ENCODE measurements around the gene IL1RAPL1.
"Not testable (repeated sequence)": the region's sequence is repeated elsewhere in the genome, so short reads cannot be mapped to it uniquely, and the experiment has no call there.

Gene IL1RAPL1

GRCh38 chrX:28638775-28639174 is 51.5 kb downstream of the IL1RAPL1 start:
- DNase-seq: no peak

DNA sequence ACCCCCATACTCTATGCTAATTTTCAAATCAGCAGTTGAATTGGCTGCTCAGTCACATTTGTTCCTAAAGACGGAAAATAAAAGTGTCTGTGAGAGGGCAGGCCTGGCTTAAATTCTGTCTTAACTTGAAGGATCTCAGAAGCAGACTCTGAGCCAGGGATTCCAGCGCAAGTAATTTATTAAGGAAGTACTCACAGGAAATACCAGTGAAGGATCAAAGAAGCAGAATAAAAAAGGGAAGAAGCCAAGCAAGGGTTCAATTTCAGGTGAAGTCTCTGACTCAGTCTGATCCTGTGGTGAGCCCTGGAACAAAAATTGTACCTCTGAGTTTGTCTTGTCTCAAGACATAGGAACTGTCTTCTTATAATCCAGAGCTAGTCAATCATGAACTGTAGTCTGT is 52.2 kb downstream of the IL1RAPL1 start:
- DNase-seq: no peak

DNA sequence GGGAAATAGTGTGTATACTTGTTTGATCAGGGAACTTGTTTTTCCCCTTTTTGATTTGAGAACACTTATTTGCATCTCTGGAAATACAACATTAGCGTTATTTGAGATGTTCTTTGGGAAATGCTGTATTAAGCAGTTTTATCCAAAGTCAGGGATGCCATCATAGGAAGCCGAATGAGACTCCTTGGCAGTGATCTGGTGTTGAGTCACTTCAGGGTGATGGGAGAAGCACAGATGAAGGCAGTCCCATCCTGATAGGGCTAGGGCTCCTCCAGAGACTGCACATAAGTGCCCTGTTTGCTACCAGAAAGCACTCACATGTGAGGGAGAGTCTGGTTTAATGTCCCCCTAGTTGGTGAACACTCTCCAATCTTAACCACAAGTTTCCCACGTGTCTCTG is 62.3 kb downstream of the IL1RAPL1 start:
- DNase-seq: no peak

GRCh38 chrX:28651186-28651585 is 63.9 kb downstream of the IL1RAPL1 start:
- DNase-seq: no peak

- DNase-seq: no peak
These were observed 72.0 kb downstream of the IL1RAPL1 start for GRCh38 chrX:28659269-28659668.

DNA sequence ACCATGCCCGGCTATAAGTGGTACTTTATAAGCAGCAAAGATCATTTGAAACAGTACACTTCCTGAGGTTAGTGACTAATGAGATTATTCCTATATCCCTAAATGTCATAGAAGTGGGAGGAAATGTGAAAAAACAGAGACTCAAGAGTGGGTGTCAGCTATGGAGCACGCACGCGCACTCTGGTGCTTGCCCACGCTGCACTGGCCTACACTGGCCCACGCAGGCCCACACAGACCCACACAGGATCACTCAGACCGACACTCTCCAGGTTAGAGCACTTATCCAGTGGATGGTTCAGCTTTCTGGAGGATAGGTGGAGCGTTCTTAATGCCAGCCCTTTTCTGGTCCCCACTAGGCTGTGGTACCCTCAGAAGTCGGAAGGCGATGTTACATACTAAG is 78.5 kb downstream of the IL1RAPL1 start:
- no peak for DNase-seq

DNA sequence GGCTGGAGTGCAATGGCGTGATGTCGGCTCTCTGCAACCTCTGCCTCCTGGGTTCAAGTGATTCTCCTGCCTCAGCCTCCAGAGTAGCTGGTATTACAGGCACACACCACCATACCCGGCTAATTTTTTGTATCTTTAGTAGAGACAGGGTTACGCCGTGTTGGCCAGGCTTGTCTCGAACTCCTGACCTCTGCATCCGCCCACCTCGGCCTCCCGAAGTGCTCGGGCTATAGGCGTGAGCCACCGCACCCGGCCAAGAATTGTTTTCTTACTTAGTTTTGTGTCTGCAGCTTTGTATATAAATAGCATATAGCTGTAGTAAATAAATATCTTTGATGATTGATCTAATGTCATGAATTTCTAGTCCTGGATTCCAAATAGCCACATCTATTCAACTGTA is 81.1 kb downstream of the IL1RAPL1 start:
- DNase-seq: no peak

DNA sequence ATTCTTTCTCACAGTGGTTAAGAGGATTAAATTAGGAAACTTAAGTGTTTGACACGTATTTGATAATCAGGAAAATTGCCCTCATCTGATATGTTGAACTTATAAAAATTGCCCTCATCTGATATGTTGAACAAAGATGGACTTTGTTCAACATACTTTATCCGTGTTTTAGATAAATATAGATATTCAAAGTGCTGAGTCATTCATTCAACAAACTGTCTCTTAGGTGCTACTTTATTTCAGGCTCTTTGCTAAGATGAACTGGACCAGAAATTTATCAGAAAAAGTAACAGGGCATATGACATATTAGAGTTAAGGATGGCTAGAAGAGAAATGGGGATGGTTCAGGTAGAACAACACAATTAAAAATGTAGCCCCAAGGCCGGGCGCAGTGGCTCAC is 81.7 kb downstream of the IL1RAPL1 start:
- DNase-seq: no peak

GRCh38 chrX:28670074-28670473 is 82.8 kb downstream of the IL1RAPL1 start:
- no peak for DNase-seq

DNA sequence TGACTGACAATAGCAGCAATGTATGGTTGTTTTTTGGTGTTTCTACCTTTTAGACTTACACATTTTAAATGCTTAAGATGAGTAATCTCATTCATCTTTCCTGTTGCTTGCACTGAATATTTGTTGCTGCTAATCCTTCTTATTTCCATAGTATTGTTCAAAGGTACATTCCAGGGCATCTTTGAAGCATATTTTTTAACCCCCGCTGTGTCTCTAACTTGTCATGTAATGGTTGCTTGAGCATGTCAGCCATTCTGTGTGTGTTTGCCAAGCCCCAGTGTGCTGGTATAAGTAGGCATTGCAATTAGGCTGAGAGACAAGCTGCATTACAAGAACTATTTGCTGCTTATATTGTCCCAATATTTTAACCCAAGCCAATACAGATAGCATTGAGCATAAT is 87.9 kb downstream of the IL1RAPL1 start:
- no peak for DNase-seq

DNA sequence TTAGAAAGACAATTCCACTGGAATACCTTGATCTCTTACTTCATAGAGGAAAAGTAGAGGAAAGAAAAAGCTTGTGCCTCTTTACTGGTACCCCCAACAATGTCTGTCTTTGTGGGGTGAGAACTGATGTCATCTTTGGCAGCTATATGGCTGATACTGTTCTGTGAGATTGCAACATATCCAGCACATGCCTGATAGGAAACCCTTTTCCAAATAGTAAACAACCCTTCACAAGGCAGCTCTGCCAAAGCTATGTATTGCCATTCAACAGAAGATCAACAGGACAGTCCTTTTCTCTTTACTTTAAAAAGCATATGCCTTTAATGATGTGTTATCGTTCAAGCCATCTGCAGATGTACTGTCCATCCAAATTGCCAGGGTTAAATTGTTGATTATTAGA is 105.9 kb downstream of the IL1RAPL1 start:
- no peak for DNase-seq

DNA sequence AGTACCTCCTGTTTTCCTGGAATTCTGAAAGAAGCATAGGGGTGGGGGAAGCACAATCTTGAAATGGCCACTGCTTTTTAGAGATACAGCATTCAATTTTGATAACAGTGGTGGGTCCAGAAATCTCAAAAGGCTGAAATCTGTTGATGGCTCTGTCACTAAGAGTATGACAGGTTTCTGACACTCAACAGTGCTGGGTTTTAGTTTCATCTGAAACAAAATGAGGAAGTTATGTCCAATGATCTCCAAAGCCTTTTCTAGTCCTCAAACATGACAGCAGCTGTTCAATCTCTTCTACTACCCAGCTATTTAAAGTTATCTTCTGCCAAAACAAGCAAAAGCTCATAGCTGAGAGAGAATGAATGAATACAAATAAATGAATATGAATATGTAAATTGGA is 110.5 kb downstream of the IL1RAPL1 start:
- no peak for DNase-seq

GRCh38 chrX:28701222-28701621 is 114.0 kb downstream of the IL1RAPL1 start:
- no peak for DNase-seq

- DNase-seq: no peak
These were observed 119.7 kb downstream of the IL1RAPL1 start for GRCh38 chrX:28706964-28707363.

GRCh38 chrX:28709421-28709820 is 122.2 kb downstream of the IL1RAPL1 start:
- DNase-seq: no peak

GRCh38 chrX:28717864-28718263 is 130.6 kb downstream of the IL1RAPL1 start:
- no peak for DNase-seq

GRCh38 chrX:28718450-28718849 is 131.2 kb downstream of the IL1RAPL1 start:
- no peak for DNase-seq

DNA sequence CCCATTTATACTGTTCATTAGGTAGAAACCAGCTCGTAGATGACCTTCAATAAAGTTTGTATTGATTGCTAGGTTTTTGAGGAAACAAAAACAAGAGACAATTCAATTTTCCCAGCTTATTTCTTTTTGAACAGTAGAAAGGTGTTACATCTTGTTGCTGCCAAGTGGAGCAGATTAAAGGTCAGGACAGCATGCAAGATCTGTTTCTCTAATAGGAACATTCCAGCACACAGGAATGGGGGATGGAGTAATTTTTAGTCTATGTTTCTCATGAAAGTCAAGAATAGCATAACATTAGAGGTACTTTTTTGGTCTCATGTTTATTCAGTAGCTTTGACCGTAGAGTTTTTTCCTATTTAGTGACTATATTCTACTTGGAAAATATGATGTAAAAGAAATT is 132.4 kb downstream of the IL1RAPL1 start:
- DNase-seq: no peak

- DNase-seq: no peak
These were observed 165.1 kb downstream of the IL1RAPL1 start for GRCh38 chrX:28752330-28752729.

GRCh38 chrX:28756175-28756574 is 168.9 kb downstream of the IL1RAPL1 start:
- DNase-seq: no peak

- DNase-seq: no peak
These were observed 169.4 kb downstream of the IL1RAPL1 start for GRCh38 chrX:28756647-28757046.

DNA sequence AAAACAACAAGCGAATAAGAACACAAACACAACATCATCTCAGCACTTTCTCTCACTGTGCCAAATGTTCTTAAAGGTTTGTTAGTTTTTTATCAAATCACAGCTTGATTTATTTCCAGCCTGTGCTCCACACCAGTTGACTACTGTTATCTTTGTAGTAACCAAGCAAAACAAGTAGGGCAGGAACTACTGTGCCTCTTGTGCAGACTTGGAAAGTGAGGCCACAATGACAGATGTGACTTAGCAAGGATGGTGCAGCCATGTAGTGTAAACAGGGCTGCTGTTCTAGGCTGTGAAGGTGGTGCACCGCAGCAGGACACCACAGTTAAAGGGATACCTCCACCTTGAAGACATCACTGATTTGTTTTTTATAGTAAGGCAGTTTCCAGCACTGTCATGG is 170.0 kb downstream of the IL1RAPL1 start:
- DNase-seq: no peak

DNA sequence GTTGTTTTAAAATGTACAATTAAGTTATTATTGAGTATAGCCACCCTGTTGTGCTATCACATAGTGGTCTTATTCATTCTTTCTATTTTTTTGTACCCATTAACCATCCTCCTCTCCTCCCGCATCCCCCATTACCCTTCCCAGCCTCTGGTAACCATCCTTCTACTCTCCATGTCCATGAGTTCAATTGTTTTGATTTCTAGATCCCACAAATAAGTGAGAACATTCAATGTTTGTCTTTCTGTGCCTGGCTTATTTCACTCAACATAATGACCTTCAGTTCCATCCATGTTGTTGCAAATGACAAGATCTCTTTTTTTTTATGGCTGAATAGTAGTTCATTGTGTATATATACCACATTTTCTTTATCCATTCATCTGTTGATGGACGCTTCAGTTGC is 179.3 kb downstream of the IL1RAPL1 start:
- not testable (repeated sequence) for DNase-seq

DNA sequence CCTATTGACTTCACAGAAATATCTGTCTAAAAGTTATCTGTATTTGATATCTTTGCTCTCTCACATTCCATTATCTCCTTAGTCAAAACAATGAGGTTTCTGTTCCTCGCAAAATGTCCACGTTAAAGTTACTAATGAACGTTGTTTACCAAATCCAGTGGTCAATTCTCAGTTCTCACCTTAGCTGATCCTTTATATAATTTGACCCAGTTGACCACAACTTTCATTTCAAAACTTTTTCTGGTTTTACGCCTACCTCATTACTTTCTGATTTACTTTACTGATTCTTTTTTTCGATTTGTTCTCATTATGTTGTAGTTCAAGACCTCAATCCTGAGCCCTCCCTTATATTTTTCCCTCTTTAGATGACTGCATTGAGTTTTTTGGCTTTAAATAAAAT is 186.6 kb downstream of the IL1RAPL1 start:
- DNase-seq: no peak

DNA sequence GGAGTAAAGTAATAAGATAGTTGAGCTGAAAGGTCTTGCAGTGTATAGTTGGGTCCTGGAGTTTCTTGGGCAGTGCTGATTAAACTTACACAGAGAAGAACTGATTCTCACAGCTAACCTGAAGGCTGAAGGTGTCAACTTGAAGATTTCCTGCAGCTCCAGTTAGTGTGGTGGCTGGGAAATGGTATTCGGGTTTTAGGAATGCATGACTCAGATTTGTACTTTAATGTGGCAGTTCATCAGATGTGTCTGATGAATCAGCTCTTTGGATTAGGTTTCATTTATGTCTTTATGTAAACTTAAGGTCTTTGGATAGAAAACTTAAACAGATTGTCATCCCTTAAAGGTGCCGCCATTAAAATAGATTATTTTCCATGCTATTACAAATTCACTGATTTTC is 200.0 kb downstream of the IL1RAPL1 start:
- no peak for DNase-seq

DNA sequence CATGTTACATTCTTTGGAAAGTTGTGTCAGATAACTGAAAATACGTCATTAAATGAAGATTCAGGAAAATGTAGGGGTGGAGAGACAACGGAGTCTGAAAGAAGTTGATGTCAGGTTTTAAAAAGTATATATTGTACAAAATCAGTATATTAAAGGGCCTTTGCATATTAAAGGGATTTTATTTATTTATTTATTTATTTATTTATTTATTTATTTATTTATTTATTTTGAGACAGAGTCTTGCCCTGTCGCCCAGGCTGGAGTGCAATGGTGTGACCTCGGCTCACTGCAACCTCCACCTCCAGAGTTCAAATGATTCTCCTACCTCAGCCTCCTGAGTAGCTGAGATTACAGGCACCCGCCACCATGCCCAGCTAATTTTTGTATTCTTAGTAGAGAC is 213.4 kb downstream of the IL1RAPL1 start:
- DNase-seq: not testable (repeated sequence)
